Activated CD8-positive, alpha-beta memory T cell treated with anti-CD3 and anti-CD28 coated beads, Interleukin-2, amount 50 U/mL, for 1 hour (primary cell): Measurements from ENCODE around the gene AUTS2.
"Not testable (repeated sequence)": the region's sequence is repeated elsewhere in the genome, so short reads cannot be mapped to it uniquely, and the experiment has no call there.

Experiments
- DNase-seq: peaks from one replicate; pipeline ENCODE4 v3.0.0-alpha.2; 2020; ENCODE audit errors: extremely low read depth

Gene AUTS2

GRCh38 chr7:70707823-70708243, 1109.6 kb downstream of the AUTS2 start:
- DNase-seq = no peak

DNA sequence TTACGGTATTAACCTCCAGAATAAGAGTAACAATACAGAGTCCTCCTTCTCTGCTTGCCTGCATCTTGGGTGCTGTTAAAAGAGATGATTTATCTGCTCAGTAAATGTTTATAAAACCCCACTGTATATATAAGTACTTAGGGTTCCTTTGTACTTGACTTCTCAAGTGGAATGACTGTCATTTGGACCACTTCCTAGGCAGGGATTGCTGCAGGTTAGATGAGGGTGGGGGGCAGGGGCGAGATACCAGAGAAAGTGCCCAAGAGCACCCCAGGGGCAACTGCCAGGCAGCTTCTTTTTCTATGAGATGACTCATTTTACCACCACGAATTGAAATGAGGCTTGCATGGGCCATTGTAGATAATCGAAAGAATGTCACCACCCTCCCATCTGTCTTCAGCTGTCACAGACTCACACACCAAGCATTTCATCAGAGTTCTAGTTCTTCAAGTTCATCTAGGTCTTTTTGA, 1111.8 kb downstream of the AUTS2 start:
- no peak for DNase-seq

- no peak for DNase-seq
Measured at GRCh38 chr7:70710651-70711050, 1112.4 kb downstream of the AUTS2 start.

DNA sequence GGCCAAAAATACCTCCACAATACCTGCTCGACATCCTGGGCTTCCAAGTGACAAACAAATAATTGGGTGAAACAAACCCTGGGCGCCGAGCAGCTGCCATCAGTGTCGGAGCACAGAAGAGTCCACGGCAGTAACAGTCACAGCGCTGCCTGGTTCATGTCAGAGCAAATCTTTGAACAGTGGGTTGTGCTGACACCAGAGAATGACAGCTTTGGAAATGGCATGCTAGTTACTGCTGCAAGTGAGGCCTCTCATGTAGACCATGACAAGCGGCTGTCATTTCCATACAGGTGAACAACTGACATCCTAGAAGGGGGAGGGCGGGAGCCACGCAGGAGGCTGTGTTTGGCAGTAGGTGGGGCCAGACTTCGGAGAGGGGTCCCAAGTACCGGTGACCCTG, 1113.2 kb downstream of the AUTS2 start:
- DNase-seq = no peak

- no peak for DNase-seq
Measured at GRCh38 chr7:70712942-70713341, 1114.7 kb downstream of the AUTS2 start.

DNA sequence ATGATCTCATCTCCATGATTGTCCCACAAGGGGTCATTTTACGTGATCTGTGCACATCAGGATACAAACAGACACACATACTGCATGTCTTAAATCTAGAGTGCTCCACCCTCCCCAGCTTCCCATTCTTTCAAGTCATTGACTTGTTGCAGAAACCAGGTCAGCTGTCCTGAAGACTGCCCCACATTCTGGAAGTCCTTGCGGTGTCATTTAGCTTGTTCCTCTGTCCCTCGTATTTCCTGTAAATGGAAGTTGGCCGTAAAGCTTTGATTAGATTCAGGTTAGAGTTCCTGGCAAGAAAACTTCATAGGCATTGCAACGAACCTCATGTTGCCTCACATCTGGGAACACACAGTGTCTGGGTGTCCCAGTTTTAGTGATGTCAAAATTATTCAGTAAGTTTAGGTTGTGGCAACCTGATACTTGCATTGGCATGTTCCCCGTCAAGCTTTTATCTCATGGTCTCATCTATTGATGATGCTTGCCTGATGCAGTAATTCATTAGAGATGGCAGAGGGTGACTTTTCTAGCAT, 1116.3 kb downstream of the AUTS2 start:
- no peak for DNase-seq

- no peak for DNase-seq
Measured at GRCh38 chr7:70717553-70718329, 1119.5 kb downstream of the AUTS2 start.

- DNase-seq = no peak
Measured at GRCh38 chr7:70719125-70719524, 1120.8 kb downstream of the AUTS2 start.

- DNase-seq = no peak
Measured at GRCh38 chr7:70720191-70720873, 1122.1 kb downstream of the AUTS2 start.

DNA sequence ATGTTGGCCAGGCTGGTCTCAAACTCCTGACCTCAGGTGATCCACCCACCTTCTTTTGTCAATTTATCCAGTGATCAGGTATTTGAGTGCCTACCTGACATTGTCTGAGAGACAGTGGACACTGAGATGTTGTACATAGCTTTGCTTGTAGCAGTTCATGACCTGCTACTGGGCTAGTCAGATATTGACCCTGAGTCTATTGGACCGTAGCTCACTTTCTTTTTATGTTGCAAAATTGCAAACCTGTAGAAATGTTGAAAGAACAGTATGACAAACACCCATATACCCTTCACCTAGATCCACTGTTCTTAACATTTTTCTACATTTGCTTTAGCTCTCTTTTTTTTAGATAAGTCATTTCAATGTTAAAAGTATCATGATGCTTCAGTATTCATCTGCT, 1123.2 kb downstream of the AUTS2 start:
- no peak for DNase-seq

GRCh38 chr7:70723339-70723738, 1125.1 kb downstream of the AUTS2 start:
- no peak for DNase-seq

DNA sequence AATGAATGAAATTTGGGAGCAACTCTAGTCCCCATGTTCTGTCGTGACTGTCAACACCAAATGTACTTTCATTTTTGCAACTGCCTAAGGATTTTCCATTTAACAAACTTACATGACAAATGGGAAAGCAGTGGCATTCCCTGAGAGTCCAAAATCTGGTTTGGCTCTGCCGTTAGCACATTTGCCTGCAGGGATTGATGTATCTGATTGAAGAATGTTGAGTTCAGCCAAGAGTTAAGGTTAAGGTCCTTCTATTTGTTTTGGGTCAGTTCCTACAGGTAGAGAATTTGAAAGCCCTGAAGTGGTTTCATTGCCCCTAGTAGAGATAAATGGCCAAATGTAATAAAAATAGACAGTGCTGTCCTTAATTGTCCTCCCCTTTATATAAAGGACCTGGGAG, 1127.2 kb downstream of the AUTS2 start:
- DNase-seq = no peak

DNA sequence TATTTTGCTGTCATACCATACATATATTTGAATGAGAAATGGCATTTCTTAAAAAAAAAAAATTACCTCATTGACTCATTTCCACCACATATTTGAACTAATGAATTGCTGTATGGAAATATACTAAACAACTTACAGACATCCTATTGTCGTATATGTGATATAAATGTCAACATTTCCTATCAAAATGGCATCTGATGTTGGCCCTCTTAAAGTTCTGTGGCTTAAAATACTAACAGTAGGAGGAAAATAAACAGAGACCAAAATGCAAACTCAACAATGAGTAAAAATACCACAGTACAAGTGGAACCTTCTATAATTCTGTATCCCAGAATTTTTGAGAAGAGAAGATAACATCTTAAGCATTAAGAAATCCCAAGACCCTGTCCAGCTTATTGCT, 1128.0 kb downstream of the AUTS2 start:
- no peak for DNase-seq

- no peak for DNase-seq
Measured at GRCh38 chr7:70726951-70727378, 1128.7 kb downstream of the AUTS2 start.

DNA sequence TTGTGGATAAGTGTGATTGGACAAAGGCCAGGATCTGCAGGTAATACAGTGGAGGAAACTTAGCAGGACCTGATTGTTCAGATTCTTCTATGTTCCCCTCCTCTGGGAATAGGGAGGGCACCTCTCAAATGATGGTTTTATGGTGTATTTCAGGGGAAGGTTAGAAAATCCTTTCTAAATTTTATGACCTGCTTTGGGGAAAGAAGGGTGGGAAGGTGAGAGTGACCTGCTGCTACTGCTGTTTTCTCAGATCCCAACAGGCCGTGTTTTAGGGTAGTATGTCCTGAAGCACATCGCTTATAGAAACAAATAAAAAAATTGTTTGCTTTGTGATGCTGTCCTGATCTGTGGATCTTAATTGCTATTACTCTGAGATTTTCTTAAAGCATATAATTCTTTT, 1129.6 kb downstream of the AUTS2 start:
- DNase-seq = no peak

DNA sequence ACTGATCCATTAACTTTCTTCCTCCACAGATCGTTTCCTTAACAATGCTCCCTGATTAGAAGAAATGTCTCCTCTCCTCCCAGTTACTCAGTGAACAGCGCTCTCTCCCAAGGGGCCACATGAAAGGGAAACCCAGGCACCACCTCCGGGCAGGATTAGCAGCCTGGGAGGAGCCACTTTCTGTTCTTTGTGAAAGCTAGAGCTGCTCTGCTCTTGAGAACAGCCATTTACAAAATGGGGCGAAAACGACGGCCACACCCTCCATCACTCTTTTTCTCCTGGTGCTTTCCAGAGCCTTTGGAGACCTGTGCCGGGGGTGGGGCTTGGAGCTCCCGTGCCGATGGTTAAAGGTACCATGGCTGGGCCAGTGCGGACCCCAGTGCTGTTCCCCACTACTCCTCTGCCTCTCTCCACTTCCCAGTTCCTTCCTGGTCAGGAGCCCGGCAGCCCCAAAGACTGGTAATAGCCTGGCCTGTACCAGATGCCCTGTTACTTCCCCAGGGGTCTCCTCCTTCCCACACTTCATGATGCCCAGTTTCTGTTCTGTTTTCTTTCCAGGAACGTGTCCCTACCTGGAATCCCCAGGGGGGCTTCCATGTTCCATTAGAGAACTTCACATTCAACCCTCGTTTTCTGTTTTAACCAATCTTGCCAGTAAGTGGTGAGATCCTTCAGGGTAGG, 1130.7 kb downstream of the AUTS2 start:
- DNase-seq = no peak

GRCh38 chr7:70729553-70730157, 1131.4 kb downstream of the AUTS2 start:
- not testable (repeated sequence) for DNase-seq

DNA sequence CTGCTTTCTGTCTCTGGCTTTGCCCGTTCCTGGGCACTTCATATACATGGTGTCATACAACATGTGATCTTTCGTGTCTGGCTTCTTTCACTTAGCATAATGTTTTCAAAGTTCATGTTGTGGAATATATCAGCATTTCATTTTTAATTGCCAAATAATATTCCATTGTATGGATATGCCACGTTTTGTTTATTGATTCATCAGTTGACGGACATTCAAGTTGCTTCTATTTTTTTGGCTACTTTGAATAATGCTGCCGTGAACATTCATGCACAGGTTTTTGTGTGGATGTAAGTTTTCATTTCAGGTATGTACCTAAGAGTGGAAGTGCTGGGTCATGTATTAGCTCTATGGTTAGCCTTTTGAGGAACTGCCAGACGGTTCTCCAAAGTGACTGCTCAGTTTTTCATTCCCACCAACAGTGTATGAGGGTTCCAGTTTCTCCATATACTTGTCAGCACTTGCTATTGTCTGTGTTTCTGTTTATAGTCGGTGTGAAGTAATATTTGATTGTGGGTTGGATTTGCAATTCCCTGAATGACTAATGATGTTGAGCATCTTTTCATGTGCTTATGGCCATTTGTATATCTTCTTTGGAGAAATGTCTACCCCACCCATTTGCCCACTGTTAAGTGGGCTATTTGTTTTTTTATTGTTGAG, 1132.3 kb downstream of the AUTS2 start:
- no peak for DNase-seq

DNA sequence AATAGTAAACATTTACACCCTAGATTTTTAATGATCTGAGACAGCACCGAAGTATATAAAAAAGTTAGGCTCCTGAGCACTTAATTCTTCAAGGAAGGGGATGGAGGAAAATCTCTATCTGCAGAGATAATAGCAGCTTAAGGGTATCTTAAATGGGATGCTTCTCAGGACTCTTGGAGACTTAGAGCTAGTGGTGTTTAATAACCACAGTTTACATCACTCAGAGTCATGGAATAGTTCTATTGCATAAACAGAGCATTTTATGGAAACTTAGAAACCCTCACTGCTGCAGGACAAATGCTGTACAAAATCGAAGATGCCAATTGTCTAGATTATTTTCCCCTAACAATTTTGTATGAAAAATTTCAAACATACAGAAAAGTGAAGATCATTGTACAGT, 1134.8 kb downstream of the AUTS2 start:
- no peak for DNase-seq

DNA sequence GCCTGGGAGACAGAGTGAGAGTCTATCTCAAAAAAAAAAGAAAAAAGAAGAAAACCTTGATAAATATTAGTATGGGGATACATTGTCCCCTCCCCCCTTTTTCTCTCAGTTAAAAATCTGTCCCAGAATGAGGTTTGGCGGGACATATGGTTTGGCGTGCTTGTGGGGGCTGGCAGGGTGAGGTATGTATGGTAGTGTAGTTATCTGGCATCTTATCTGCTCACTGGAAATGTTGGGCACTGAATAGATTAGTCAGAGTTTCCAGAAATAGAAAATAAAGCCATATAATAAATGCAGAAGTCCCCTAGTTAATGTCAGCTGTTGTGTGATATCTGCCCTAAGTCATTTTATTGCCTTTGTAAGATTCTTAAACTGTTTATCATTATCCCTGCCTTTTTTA, 1136.1 kb downstream of the AUTS2 start:
- no peak for DNase-seq

DNA sequence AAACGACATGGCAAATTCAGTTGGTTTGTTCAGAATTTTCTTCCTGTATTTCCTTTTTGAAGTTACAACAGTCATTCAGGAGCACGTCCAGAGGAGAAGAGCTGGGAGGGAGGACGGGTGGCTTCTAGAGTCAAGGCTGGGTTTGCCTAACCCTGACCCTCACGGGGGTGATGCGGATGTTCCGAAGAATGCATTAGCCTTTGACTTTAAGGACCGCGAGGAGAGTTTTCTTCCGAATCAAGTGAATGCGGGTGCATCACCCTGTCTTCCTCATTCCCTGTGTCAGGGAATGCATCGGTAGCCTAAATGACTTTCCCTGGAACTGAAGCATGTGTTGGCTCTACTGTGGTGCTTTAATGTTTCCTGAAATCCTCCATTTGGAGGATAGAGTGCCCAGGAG, 1137.0 kb downstream of the AUTS2 start:
- no peak for DNase-seq
